Common myeloid progenitor, CD34-positive (primary cell): ENCODE measurements around the gene FOSB.

ENCODE experiments used
- CTCF ChIA-PET: fragments of 350-600 bp; sonication (Branson Sonifier 250); formaldehyde crosslinking; loops from one replicate; lab custom pipeline; 2021; ENCODE audit warnings: antibody characterized with exemption; lab: Charles Lee
- POLR2A ChIA-PET: fragments of 350-600 bp; sonication (Branson Sonifier 250); formaldehyde crosslinking; loops from one replicate; lab custom pipeline; 2021; ENCODE audit warnings: antibody characterized with exemption; lab: Charles Lee
- DNase-seq, 3 donors: peaks; one replicate each; pipeline versions ENCODE4 v3.0.0 to v3.0.0-alpha.2; 2013
- H3K27ac ChIP-seq, 2 experiments: 1 replicate in 1 of 2; 2 replicates in 1 of 2; pipeline ENCODE4 v1.7.0; 2013; ENCODE audit warnings: inconsistent platforms in 2 of 2, low read length in 2 of 2, mild to moderate bottlenecking in 2 of 2, low read depth in 1 of 2, moderate library complexity in 1 of 2; ENCODE audit not compliant: severe bottlenecking in 2 of 2, insufficient read depth in 1 of 2, poor library complexity in 1 of 2
- H3K27me3 ChIP-seq, 5 experiments: replicated peaks in 2 of 5; 1 replicate in 3 of 5; 2 replicates in 2 of 5; pipeline versions ENCODE4 v1.6.1 to v1.7.0; 2013; ENCODE audit warnings: low read length in 4 of 5, mild to moderate bottlenecking in 2 of 5, moderate library complexity in 2 of 5, inconsistent platforms in 1 of 5; ENCODE audit not compliant: insufficient read depth in 5 of 5, control insufficient read depth in 4 of 5
- H3K36me3 ChIP-seq, 4 experiments: 1 replicate in 2 of 4; 2 replicates in 2 of 4; pipeline versions ENCODE4 v1.6.1 to v1.7.0; 2013; ENCODE audit warnings: low read length in 3 of 4, control low read depth in 1 of 4, mild to moderate bottlenecking in 1 of 4; ENCODE audit not compliant: control insufficient read depth in 4 of 4, insufficient read depth in 4 of 4
- H3K4me1 ChIP-seq, 4 experiments: 1 replicate in 3 of 4; 2 replicates in 1 of 4; pipeline versions ENCODE4 v1.6.1 to v1.7.1; 2013; ENCODE audit warnings: low read length in 3 of 4, mild to moderate bottlenecking in 3 of 4, control low read depth in 1 of 4, inconsistent platforms in 1 of 4, moderate library complexity in 1 of 4; ENCODE audit not compliant: control insufficient read depth in 4 of 4, insufficient read depth in 4 of 4; ENCODE audit errors: control extremely low read depth in 1 of 4
- H3K4me3 ChIP-seq, 7 experiments: 1 replicate in 4 of 7; 2 replicates in 3 of 7; pipeline versions ENCODE4 v1.5.1 to v1.7.0; 2013; ENCODE audit warnings: mild to moderate bottlenecking in 7 of 7, low read length in 6 of 7, moderate library complexity in 6 of 7, inconsistent platforms in 2 of 7, low read depth in 2 of 7, control low read depth in 1 of 7; ENCODE audit not compliant: insufficient read depth in 4 of 7, control insufficient read depth in 1 of 7; ENCODE audit errors: extremely low read depth in 1 of 7
- H3K9me3 ChIP-seq, 5 experiments: 1 replicate in 4 of 5; 2 replicates in 1 of 5; pipeline versions ENCODE4 v1.6.1 to v1.7.1; 2013; ENCODE audit warnings: low read length in 4 of 5, mild to moderate bottlenecking in 2 of 5, inconsistent platforms in 1 of 5, low read depth in 1 of 5, moderate library complexity in 1 of 5; ENCODE audit not compliant: control insufficient read depth in 4 of 5, insufficient read depth in 2 of 5; ENCODE audit errors: control extremely low read depth in 1 of 5
- WGBS: methylation state at CpG from one replicate; pipeline ENCODE4 v1.1.5; 2013; ENCODE audit not compliant: insufficient coverage; 5-methylcytosine and 5-hydroxymethylcytosine counted together

FOSB gene

DNA sequence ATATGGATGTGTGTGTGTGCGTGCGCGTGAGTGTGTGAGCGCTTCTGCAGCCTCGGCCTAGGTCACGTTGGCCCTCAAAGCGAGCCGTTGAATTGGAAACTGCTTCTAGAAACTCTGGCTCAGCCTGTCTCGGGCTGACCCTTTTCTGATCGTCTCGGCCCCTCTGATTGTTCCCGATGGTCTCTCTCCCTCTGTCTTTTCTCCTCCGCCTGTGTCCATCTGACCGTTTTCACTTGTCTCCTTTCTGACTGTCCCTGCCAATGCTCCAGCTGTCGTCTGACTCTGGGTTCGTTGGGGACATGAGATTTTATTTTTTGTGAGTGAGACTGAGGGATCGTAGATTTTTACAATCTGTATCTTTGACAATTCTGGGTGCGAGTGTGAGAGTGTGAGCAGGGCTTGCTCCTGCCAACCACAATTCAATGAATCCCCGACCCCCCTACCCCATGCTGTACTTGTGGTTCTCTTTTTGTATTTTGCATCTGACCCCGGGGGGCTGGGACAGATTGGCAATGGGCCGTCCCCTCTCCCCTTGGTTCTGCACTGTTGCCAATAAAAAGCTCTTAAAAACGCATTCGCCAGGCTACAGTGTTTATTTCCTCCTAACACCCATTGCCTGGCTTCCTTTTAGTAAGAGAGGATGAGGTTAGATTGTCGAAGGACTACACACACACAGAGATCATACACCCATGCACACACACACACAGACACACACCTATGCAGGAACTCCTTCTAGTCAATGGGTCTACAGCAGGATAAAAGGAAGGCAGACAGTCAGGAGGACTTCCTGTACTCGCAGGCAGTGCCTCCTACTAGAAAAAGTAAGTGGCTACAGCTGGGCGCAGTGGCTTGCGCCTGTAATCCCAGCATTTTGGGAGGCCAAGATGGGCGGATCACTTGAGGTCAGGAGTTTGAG is 7.1 kb downstream of the FOSB start:
- Histone ChIP-seq H3K36me3 (peaks cover 0 to 32% (median 12%) of the 10 kb centered on the region in 4 experiments), H3K27ac (no peak overlapping the region), H3K9me3 (no peaks in the 10 kb centered on the region), H3K27me3 (peaks cover 0 to 68% (median 28%) of the 10 kb centered on the region in 5 experiments), H3K4me1 (peaks cover 6 to 43% (median 24%) of the 10 kb centered on the region in 4 experiments), H3K4me3 (no peak overlapping the region)
- POLR2A ChIA-PET = interaction anchor here (0.5 to 5.4 kb wide), 11 partner anchors 11 to 51 kb away, joined by 3 to 36 read pairs (median 4); partner anchors contain the start of gene ERCC1
- peak; percentile 76 to 95 (median 91) for DNase-seq
- CTCF ChIA-PET = interaction anchor here (1.0 to 13.7 kb wide), 4 partner anchors 10 to 61 kb away, joined by 3 to 289 read pairs (median 17); no protein-coding TSS in a partner anchor
- WGBS = 74% methylated on average over 18 of the region's 28 CpGs

DNA sequence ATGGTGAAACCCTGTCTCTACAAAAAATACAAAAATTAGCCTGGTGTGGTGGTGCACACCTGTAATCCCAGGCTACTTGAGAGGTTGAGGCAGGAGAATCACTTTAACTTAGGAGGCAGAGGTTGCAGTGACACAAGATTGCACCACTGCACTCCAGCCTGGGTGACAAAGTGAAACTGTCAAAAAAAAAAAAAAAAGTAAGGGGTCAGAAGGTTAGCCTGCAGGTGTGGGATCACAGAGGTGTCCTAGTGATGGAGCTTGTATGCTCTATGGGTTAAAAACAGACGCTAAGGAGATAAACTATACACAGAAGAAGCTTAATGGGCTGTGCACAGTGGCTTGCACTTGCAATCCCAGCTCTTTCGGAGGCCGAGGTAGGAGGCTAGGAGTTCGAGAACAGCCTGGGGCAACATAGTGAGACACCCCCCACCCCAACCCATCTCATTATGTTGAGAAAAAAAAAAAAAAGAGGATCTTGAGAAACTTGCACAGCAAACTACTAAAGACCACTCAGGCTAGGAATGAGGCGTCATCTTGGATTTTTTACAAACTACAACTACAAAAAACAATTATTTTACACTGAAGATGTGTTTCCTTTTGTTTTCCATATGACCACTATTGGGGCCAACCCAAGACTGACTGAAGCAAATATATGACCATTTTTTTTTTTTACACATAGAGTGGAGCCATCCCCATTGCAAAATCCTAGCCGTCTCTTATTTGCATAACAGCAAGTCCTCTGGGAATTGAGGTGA is 7.9 kb downstream of the FOSB start:
- Histone ChIP-seq H3K36me3 (peaks cover 0 to 23% (median 10%) of the 10 kb centered on the region in 4 experiments), H3K4me3 (no peak overlapping the region), H3K27ac (no peak overlapping the region), H3K9me3 (no peaks in the 10 kb centered on the region), H3K4me1 (peaks cover 6 to 34% (median 18%) of the 10 kb centered on the region in 4 experiments), H3K27me3 (peaks cover 0 to 60% (median 25%) of the 10 kb centered on the region in 5 experiments)
- ChIA-PET CTCF (interaction anchor here (1.0 to 13.7 kb wide), 4 partner anchors 9 to 62 kb away, joined by 3 to 289 read pairs (median 17); no protein-coding TSS in a partner anchor), POLR2A (interaction anchor here (0.5 to 5.4 kb wide), 8 partner anchors 9 to 36 kb away, joined by 3 to 36 read pairs (median 4); no protein-coding TSS in a partner anchor)
- WGBS = no CpG with 5 or more reads among the region's 6 CpGs
- DNase-seq = peak in 2 of 3 donors; percentile 94 to 95

DNA sequence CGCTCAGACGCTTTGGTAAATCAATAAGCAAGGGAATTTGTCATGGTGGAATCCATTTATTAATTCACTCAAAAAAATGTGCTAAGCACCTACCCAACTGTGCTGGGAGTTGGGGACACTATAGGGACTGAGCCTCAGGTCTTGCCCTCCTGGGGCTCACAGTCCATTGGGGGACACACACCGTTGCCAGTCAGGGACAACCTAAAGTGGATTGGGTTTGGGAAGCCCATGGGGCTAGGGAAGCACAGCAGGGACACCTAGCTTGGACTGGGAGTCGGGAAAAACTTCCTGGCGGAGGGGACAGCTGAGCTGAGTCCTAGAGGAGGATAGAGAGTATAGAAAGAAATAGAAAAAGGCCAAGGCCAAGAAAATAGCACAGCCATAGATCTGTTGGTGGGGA is 8.5 kb downstream of the FOSB start:
- H3K4me1 ChIP-seq = peaks cover 6 to 30% (median 16%) of the 10 kb centered on the region in 4 experiments
- DNase-seq = peak in 1 of 3 donors; percentile 56
- peaks cover 0 to 17% (median 8%) of the 10 kb centered on the region in 4 experiments for H3K36me3 ChIP-seq
- peaks cover 0 to 54% (median 25%) of the 10 kb centered on the region in 5 experiments for H3K27me3 ChIP-seq
- ChIA-PET CTCF (interaction anchor here (0.7 to 13.7 kb wide), 6 partner anchors 9 to 74 kb away, joined by 3 to 289 read pairs (median 42); partner anchors contain the start of genes FOSB and PPP1R13L), POLR2A (interaction anchor here (0.7 to 5.4 kb wide), 3 partner anchors 9 to 37 kb away, joined by 4 to 36 read pairs (median 4); no protein-coding TSS in a partner anchor)
- H3K27ac ChIP-seq = no peak overlapping the region
- H3K4me3 ChIP-seq = no peak overlapping the region
- 72% methylated on average over 3 of the region's 5 CpGs for WGBS
- H3K9me3 ChIP-seq = no peaks in the 10 kb centered on the region

DNA sequence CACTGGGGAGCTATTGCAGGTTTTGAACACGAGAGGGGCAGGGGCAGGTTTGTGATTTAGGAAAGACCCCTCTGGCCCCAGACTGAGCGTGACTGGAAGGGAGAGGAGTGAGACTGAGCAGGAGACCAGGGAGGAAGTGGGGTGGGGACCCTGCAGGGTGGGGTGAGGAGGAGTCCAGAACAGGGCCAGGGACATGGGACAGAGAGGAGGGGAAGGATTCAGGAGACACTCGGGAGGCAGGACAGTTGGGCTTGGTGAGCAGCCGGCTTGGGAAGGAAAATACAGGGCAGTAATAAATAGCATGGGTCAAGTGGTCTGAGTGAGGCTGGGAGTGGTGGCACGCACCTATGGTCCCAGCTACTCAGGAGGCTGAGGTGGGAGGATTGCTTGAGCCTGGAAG is 9.4 kb downstream of the FOSB start:
- H3K4me1 ChIP-seq = peaks cover 6 to 24% (median 14%) of the 10 kb centered on the region in 4 experiments
- 28% methylated on average over 4 of the region's 5 CpGs for WGBS
- peaks cover 0 to 45% (median 19%) of the 10 kb centered on the region in 5 experiments for H3K27me3 ChIP-seq
- H3K4me3 ChIP-seq = no peak overlapping the region
- CTCF ChIA-PET = interaction anchor here (0.7 to 13.7 kb wide), 6 partner anchors 10 to 75 kb away, joined by 3 to 289 read pairs (median 42); partner anchors contain the start of genes FOSB and PPP1R13L
- H3K36me3 ChIP-seq = peaks cover 0 to 9% (median 4%) of the 10 kb centered on the region in 4 experiments
- H3K27ac ChIP-seq = no peak overlapping the region
- POLR2A ChIA-PET = interaction anchor here (0.8 to 2.1 kb wide), 2 partner anchors 37 kb away, joined by 4 to 29 read pairs; no protein-coding TSS in a partner anchor
- H3K9me3 ChIP-seq = no peaks in the 10 kb centered on the region
- DNase-seq = no peak

DNA sequence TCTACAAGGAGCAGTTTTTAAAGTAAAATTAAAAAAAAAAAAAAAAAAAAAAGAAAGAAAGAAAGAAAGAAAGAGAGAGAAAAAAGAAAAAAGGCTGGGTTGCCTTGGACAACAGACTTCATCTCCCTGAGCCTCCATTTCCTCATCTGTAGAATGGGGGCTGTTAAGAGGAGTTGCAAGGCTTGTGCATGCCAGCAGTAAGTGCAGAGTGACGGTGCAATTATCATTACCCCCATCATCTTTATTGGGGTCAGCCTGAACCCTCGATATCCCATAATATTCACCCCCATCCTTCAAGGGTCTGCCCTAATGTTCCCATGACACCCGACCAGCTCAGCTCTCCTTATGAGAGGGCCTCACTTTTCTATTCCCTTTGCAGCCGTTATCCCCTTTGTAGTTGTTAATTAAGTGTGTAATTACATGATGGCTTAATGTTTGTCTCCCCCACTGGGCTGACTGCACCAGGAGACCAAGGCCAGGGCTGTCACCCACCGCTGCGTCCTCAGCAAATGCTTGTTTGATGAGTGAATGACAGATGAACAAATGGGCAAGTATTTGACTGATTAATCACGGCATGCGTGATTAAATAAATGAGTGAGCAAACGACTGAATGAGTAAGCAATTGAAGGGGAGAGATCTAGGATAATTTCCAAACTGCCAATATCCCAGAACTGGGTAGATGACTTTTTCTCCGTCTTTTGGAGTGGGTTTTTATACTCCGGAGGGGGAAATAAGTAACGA is 10.1 kb downstream of the FOSB start:
- peaks cover 0 to 2% (median under 1%) of the 10 kb centered on the region in 4 experiments for H3K36me3 ChIP-seq
- 3% methylated on average over 8 of the region's 12 CpGs for WGBS
- H3K4me3 ChIP-seq = peak overlapping the region in 6 of 7 experiments; percentile 67 to 98 (median 76)
- DNase-seq = peak in 1 of 3 donors; percentile 73
- POLR2A ChIA-PET = interaction anchor here (0.7 to 2.1 kb wide), 6 partner anchors 9 to 1748 kb away, joined by 3 to 29 read pairs (median 4); partner anchors contain the start of genes FOSB and PPP1R13L
- peaks cover 6 to 21% (median 11%) of the 10 kb centered on the region in 4 experiments for H3K4me1 ChIP-seq
- no peaks in the 10 kb centered on the region for H3K9me3 ChIP-seq
- peaks cover 0 to 38% (median 12%) of the 10 kb centered on the region in 5 experiments for H3K27me3 ChIP-seq
- CTCF ChIA-PET = interaction anchor here (0.9 to 13.7 kb wide), 14 partner anchors 11 to 164 kb away, joined by 3 to 289 read pairs (median 12); partner anchors contain the start of genes FOSB and PPP1R13L
- H3K27ac ChIP-seq = peak overlapping the region in 1 of 2 experiments; percentile 99
